Posterior cingulate gyrus (tissue), 11 donors: ENCODE data around the gene RTL10.

Source experiments
- DNase-seq, 10 donors: peaks; one replicate each; pipeline versions ENCODE4 v3.0.0 to v3.0.0-alpha.2; 2020 to 2021; ENCODE audit warnings: mixed read lengths in 3 of 10
- intact Hi-C: fragments of 100-400 bp; cut with DNase I; formaldehyde crosslinking; loops from one replicate; pipeline ENCODE4 v1.15.1; 2023

Gene RTL10

DNA sequence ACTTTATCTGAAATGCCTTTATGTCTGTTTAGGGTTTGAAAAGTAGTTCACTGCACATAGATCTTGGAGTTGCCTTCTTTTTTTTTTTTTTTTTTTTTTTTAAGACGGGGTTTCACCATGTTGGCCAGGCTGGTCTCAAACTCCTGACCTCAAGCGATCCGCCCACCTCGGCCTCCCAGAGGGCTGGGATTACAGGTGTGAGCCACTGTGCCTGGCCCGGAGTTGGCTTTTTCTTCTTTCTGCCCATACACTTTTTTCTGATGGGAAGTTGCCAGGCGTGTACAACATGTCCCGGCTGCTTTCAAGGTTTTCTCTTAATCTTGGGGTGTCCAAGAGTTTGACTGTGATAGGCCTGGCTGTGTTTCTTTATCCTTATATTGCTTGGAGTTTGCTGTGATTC lies 12.9 kb upstream of the RTL10 start:
- intact Hi-C loops, result no loop called here
- DNase-seq, result peak in 4 of 10 donors; percentile 0 to 74 (median 20)

DNA sequence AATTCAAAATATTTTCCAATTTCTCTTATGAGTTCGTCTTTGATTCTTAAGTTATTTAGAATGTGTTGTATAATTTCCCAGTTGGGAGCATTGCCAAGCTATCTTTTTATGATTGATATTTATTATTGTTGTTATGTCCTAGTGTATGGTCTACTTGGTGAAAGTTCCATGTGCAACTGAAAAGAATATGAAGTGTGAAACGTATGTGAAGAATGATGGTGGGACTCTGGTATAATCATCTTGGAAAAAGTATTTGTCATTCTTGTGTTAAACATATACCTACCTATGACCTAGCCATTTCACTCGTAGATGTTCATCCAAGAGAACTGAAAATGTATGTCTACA lies 12.0 kb upstream of the RTL10 start:
- DNase-seq, result no peak
- intact Hi-C loops, result no loop called here

DNA sequence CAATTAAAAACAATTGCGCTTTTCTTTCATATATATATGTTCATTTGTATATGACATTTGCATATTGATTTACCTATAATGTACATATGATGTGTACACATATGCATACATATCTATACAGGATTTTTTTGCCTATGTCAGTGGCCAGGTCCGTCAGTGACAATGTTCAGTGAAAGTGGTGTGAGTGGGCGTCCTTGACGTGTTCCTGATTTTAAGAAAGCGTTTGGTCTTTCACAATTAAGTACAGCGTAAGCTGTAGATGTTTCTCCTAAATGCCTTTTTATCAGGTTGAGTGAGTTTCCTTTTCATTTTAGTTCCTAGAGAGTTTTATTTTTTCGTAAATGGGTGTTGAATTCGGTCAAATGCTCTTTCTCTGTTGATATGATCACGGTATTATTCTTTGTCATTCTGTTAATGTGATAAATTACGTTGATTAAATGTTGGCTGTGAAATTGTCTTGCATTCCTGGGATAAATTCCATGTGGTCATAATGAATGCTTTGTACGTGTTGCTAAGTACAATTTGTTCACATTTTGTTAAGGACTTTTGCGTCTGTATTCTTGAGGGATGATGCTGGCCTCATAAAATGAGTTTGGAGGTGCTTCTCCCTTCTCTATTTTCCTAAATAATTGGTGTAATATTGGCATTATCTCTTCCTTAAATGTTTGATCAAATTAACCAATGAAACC lies 10.6 kb upstream of the RTL10 start:
- intact Hi-C loops, result no loop called here
- peak in 1 of 10 donors; percentile 4 for DNase-seq

- DNase-seq, result no peak
- intact Hi-C loops, result no loop called here
These were observed 9.9 kb upstream of the RTL10 start for GRCh38 chr22:19864538-19865106.

DNA sequence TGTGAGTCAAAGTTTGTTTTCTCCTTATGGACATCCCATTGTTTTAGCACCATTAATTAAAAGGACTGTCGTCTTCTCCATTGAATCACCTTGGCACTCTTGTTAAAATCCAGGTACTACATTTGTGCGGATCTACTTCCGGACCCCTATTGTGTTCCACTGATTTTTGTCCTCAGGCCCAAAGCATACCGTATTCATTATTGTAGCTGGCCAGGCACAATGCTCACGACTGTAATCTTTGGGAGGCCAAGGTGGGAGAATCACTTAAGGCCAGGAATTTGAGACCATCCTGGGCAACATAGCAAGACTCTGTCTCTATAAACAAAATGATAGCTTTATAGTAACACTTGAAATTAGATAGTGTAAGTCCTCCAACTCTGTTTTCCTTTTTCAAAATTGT lies 8.9 kb upstream of the RTL10 start:
- intact Hi-C loops, result no loop called here
- no peak for DNase-seq

DNA sequence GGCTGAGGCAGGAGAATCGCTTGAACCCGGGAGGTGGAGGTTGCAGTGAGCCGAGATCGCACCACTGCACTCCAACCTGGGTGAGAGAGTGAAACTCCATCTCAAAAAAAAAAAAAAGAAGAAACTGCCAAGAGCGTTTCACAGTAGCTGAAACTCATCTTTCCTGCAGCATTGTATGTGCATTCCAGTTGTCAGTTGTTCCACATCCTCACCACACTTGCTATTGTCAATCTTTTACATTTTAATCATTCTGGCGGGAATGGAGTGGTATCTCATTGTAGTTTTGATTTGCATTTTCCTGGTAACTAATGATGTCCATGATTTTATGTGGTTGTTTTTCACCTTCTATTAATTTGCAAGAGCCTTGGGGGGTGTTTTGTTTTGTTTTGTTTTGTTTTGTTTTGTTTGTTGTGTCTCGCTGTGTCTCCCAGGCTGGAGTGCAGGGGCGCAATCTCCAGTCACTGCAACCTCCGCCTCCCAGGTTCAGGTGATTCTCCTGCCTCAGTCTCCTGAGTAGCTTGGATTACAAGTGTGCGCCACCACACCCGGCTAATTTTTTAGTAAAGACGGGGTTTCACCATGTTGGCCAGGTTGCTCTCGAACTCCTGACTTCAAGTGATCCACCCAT lies 8.1 kb upstream of the RTL10 start:
- intact Hi-C loops, result no loop called here
- no peak for DNase-seq

DNA sequence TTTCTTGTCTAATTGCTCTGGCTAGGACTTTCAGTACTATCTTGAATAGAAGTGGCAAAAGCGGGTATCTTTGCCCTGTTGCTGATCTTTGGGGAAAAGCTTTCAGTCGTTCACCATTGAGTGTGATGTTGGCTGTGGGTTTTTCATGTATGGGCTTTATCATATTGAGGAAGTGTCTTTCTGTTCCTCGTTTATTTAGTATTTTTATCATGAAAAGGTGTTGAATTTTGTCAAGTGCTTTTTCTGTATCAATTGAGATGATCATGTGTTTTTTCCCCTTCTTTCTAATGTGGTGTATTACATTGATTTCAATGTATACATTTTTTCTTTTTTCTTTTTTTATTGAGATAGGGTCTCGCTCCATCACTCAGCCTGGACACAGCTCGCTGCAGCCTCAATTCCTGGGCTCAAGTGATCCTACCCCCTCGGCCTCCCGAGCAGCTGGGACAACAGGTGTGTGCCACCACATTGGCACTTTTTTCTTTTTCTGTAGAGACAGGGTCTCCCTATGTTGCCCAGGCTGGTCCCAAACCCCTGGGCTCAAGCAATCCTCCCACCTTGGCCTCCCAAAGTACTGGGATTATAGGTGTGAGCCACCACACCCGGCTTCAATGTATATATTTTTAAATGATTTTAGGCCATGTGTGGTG lies 5.3 kb upstream of the RTL10 start:
- DNase-seq, result no peak
- intact Hi-C loops, result no loop called here

- intact Hi-C loops, result no loop called here
These were observed 2.7 kb upstream of the RTL10 start for GRCh38 chr22:19857382-19857781.

DNA sequence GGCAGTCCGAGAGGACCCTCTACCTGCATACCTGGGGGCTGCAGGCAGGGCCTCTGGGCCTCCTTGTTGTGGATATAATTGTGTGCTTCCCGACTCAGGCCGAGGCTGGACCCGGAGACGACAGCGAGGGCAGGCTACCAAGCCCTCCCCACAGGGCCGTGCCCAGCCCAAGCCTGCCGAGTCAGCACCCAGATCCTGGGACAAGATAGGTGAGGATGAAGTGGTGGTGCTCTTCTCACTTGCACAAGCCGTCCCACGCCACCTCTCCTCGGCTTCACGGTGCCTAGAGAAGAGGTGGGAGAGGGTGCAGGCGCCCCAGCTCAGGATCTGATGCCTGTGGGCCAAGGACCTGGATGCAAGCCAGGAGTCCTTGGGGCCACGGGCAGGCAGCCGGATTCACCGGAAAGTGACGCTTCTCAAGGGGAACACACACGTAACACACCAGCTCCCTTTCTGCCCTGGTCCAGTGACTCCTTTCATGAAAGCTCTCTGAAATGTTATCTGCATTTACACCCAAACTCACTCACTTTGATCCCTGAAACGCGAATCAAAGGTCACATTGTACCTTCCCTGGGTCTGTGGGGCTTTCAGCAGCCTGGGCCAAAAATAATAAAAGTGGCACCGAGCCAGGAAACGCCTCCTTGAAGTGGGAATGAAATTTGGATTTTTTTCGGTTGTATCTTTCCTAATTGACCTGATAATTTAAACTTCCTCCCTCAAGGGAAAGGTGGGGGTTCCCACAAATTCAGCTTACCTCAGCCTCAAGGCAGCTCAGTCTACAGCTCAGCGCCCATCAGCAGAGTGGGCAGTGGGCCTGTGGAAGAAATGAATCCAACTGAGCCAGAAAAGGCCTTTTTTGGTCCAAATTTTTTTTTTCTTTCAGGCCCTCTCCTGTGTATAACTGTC lies 1.1 kb upstream of the RTL10 start:
- intact Hi-C loops, result no loop called here
- peak in 4 of 10 donors; percentile 7 to 86 (median 80) for DNase-seq

More at GRCh38 chr22:19857382-19857781, 2.7 kb upstream of the RTL10 start:
- no peak for DNase-seq

DNA sequence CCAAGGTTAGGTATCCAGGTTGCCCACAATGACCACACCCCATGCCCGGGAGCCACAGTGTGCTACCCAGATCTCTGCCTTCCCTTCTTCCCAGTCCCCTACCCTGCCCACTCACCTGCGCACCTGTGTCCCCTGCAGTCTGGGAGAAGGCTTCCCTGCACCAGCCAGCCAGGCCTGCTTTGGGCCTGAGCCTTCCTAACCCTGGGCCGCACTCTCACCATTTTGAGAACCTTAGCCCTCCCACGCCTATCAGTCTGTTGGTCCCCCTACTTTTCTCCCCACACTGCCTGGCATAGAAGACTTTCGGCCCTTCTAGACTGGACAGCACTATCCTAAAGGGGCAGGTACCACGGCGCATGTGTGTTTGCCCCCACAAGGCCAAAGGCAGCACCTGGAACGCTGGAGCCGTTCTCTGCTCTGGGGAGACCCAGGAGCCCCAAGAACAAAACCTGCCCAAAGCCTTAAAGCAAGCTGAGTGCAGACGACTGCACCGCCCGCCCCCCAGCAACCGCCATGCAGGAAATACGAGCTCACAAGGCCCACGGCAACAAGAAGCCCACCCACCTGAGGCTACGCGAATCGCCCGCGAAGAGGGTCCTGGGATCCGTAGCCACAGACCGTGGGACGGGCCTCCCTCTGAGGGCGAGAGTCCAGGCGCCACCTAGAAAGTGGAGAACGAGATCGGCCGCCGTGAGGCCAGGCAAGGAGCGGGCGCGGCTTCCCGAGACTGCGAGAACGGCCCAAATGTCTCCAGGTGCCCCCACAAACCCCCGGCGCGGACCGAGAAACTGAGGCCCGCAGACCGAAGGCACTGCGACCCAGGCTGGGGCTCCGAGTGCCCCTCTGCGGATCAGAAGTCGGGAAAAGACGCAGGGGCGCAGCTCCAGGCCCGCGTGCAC lies 546 bp downstream of the RTL10 start:
- intact Hi-C loops, result no loop called here
- DNase-seq, result peak in 2 of 10 donors; percentile 79 to 84

DNA sequence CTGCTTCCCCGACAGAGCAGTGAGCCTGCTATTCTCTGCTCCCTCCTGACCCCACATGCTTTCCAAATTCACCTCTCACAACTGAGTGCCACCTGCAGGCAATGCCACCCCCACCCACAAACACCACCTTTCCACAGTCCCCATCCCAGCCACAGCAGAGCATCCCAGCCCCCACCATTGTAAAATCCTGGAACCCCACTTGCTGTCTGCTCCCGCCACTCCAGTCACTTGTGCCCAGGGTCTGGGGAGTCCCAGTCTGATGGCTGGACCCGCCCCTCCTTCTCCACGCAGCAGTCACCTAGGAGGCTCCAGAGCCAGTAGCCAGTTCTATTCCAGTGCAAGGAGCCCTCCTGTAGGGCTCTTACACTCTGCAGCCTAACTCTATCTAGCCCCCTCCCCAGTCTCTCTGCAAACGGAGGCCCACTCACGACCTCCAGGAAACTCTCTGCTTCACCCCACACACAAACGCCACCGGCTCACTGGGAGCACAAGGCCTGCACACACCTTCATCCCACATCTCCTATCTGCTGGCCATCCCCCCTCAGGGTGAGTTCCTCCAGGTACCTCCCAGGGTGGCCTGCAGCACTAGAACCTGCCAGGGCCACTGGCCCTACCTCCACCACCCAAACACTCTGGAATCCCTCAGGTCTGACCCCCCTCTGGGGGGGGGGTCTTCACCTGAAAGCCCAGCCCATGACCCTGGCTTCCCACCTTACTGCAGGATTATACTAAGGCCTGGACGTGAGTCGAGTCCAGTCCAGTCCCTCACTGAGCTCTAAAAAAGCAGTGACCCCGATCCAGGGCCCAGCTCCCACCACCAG lies 1.4 kb downstream of the RTL10 start:
- intact Hi-C loops, result no loop called here

GRCh38 chr22:19852177-19852781 lies 2.4 kb downstream of the RTL10 start:
- DNase-seq, result peak in 7 of 10 donors; percentile 54 to 95 (median 70)
- intact Hi-C loops, result no loop called here

More for the DNA sequence above, 1.4 kb downstream of the RTL10 start:
- DNase-seq, result no peak

DNA sequence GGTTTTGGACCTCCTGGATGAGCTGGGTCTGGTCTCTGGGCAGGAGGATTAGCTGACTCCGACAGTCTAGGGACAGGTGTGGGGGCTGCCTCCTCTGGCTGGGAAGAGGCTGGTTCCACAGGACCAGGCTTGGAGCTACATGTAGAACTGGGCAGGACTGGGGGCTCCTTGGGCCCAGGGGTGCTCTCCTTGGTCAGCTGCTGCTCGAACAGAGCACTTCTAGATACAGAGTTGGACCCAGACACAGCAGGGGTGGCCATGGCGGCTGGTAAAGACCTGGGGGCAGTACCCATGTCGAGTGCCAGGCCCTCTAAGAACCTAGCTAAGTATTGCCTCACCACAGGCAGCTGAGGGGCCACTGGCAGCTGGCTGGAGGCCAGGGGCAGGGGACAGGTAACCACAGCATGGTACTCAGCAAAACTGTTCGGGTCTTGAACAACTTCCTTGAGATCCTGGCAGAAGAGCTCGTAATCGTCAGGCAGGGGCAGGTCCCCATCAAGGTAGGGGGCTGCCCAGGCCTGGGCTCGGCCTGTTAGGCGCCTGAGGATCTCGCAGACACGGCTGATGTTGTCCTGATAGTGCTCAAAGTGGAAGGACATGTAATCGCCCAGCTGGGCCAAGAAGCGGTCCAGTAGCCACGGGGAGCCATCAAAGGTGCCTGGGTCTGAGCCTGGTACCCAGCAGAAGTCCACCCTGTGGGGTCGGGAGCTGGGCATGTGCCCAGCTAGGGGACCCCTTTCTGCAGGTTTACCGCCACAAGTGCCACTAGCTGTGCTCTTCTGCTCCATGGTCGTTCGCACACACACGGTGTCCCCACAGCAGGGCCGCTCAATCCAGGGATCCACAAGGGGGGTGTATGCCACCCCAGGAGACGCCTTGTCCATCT lies 3.1 kb downstream of the RTL10 start:
- intact Hi-C loops, result no loop called here
- DNase-seq, result no peak

DNA sequence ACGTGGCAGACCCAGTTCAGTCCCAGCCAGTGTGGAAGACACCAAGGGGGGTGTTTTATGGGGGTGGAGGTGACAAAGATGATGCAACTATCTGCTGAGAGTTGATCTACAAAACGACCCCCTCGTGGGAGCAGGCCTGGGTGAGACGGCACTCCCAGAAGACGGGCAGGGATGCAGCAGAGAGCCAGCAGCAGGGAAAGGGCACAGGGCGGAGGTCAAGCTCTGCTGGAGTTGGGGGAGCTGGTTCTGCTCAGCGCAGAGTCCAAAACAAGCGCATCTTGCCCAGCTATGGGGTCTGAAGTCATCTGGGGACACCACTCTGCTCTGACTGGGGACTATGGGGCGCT lies 3.9 kb downstream of the RTL10 start:
- intact Hi-C loops, result no loop called here
- DNase-seq, result no peak

- intact Hi-C loops, result no loop called here
- DNase-seq, result peak in 1 of 10 donors; percentile 11
These were observed 4.6 kb downstream of the RTL10 start for GRCh38 chr22:19849835-19850762.
